WERI-Rb-1 (cell line): ENCODE results near the gene ROR2.
"Not testable (repeated sequence)": the region's sequence is repeated elsewhere in the genome, so short reads cannot be mapped to it uniquely, and the experiment has no call there.

Experiments used
- DNase-seq: peaks from one replicate; pipeline ENCODE4 v3.0.0-alpha.2; 2020
- H3K27ac ChIP-seq: fragments of 250-450 bp; sonication (Bioruptor Pico); 2 replicates; pipeline ENCODE4 v1.5.1; 2020; ENCODE audit warnings: mild to moderate bottlenecking, moderate library complexity
- H3K27me3 ChIP-seq: fragments of 250-450 bp; sonication (Bioruptor Pico); 2 replicates; pipeline ENCODE4 v1.5.1; 2021; ENCODE audit warnings: mild to moderate bottlenecking, low read depth, moderate library complexity; ENCODE audit not compliant: insufficient read depth, severe bottlenecking
- H3K36me3 ChIP-seq: fragments of 250-450 bp; sonication (Bioruptor Pico); 2 replicates; pipeline ENCODE4 v1.5.1; 2020; ENCODE audit warnings: mild to moderate bottlenecking, moderate library complexity
- H3K4me3 ChIP-seq: 2 replicates; pipeline ENCODE4 v1.5.1; 2011; ENCODE audit warnings: low read depth, mild to moderate bottlenecking, control low read depth, low read length
- H3K9me3 ChIP-seq: fragments of 250-450 bp; sonication (Bioruptor Pico); 2 replicates; pipeline ENCODE4 v1.5.1; 2021; ENCODE audit warnings: mild to moderate bottlenecking, moderate library complexity; ENCODE audit not compliant: severe bottlenecking
- CTCF ChIP-seq: IDR thresholded peaks from 2 replicates; pipeline ENCODE4 v1.5.1; 2011; ENCODE audit warnings: low read depth, mild to moderate bottlenecking, control low read depth, inconsistent platforms, low read length

ROR2 gene

GRCh38 chr9:91642771-91643170 is 307.3 kb downstream of the ROR2 start:
- no peak overlapping the region for H3K27ac ChIP-seq
- TF ChIP-seq CTCF: no peak
- no peak for DNase-seq

GRCh38 chr9:91640428-91640827 is 309.6 kb downstream of the ROR2 start:
- no peak overlapping the region for H3K4me3 ChIP-seq
- H3K9me3 ChIP-seq: no peaks in the 10 kb centered on the region
- no peak overlapping the region for H3K27ac ChIP-seq
- no peaks in the 10 kb centered on the region for H3K27me3 ChIP-seq
- TF ChIP-seq CTCF: no peak
- no peak for DNase-seq
- H3K36me3 ChIP-seq: no peaks in the 10 kb centered on the region

More at GRCh38 chr9:91642771-91643170, 307.3 kb downstream of the ROR2 start:
- Histone ChIP-seq H3K4me3 (no peak overlapping the region), H3K27me3 (no peaks in the 10 kb centered on the region), H3K9me3 (no peaks in the 10 kb centered on the region), H3K36me3 (no peaks in the 10 kb centered on the region)

- H3K9me3 ChIP-seq: no peaks in the 10 kb centered on the region
- DNase-seq: no peak
- TF ChIP-seq CTCF: no peak
- no peak overlapping the region for H3K4me3 ChIP-seq
- no peaks in the 10 kb centered on the region for H3K36me3 ChIP-seq
- H3K27ac ChIP-seq: no peak overlapping the region
- no peaks in the 10 kb centered on the region for H3K27me3 ChIP-seq
These were observed 311.0 kb downstream of the ROR2 start for GRCh38 chr9:91639054-91639453.

GRCh38 chr9:91634832-91635231 is 315.2 kb downstream of the ROR2 start:
- H3K9me3 ChIP-seq, DNase-seq, H3K27ac ChIP-seq, H3K36me3 ChIP-seq, H3K27me3 ChIP-seq, H3K4me3 ChIP-seq: not testable (repeated sequence)

GRCh38 chr9:91629718-91630117 is 320.3 kb downstream of the ROR2 start:
- Histone ChIP-seq H3K4me3 (no peak overlapping the region), H3K9me3 (no peaks in the 10 kb centered on the region), H3K27ac (no peak overlapping the region), H3K27me3 (no peaks in the 10 kb centered on the region), H3K36me3 (no peaks in the 10 kb centered on the region)
- no peak for TF ChIP-seq CTCF
- DNase-seq: no peak

- H3K9me3 ChIP-seq: no peaks in the 10 kb centered on the region
- no peak overlapping the region for H3K4me3 ChIP-seq
- no peaks in the 10 kb centered on the region for H3K27me3 ChIP-seq
- H3K27ac ChIP-seq: no peak overlapping the region
- H3K36me3 ChIP-seq: no peaks in the 10 kb centered on the region
- TF ChIP-seq CTCF: no peak
- no peak for DNase-seq
These were observed 321.1 kb downstream of the ROR2 start for GRCh38 chr9:91628892-91629291.
